OCI-LY1 (cell line): ENCODE data around the gene NISCH.

Experiments
- EZH2 ChIP-seq: fragments of 200-600 bp; sonication (generic), shearing (Covaris generic); IDR thresholded peaks from 2 replicates; pipeline ENCODE4 v1.8.0; 2017; ENCODE audit warnings: borderline replicate concordance, mixed run types, mild to moderate bottlenecking, antibody characterized with exemption, low read length, moderate library complexity, mixed read lengths
- TF ChIP-seq, protein P1 (sequence below): fragments of 200-600 bp; sonication (generic), shearing (Covaris generic); IDR thresholded peaks from 2 replicates; pipeline ENCODE4 v1.5.1; 2017; ENCODE audit warnings: mild to moderate bottlenecking, antibody characterized with exemption, low read length, moderate library complexity, mixed read lengths

DNA sequence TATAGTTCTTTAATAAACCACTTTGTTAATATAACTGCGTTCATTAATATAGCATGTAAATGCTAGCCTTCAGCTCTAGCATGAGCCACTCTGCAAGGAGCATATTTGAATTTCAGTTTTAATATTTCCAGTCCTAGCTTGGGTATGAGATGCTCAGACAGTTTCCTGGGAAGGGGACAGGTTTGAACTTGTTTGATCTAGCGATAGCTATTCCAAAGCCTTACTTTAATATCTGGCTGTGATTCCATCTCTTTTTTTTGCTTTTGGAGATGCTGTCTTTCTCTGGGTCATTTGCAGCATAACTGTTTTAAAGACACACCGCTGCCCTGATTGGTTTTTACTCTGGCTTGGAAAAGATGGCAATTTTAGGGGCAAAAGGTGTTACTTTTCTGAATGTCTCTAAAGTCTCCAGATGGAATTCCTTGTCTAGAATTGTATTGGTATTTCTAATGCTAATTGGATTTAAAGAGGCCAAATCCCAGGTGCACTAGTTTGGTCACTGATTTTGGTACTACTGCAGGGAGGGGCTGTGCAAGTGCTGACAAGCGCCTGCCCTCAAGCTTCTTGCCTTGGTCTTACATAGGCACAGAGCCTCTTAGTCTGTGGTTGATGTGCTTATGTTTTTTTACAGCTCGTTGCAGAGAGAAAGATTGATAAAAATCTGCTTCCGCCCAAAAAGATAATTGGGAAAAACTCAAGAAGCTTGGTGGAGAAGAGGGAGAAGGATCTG is 2.8 kb downstream of the NISCH start:
- TF ChIP-seq, protein P1, sequence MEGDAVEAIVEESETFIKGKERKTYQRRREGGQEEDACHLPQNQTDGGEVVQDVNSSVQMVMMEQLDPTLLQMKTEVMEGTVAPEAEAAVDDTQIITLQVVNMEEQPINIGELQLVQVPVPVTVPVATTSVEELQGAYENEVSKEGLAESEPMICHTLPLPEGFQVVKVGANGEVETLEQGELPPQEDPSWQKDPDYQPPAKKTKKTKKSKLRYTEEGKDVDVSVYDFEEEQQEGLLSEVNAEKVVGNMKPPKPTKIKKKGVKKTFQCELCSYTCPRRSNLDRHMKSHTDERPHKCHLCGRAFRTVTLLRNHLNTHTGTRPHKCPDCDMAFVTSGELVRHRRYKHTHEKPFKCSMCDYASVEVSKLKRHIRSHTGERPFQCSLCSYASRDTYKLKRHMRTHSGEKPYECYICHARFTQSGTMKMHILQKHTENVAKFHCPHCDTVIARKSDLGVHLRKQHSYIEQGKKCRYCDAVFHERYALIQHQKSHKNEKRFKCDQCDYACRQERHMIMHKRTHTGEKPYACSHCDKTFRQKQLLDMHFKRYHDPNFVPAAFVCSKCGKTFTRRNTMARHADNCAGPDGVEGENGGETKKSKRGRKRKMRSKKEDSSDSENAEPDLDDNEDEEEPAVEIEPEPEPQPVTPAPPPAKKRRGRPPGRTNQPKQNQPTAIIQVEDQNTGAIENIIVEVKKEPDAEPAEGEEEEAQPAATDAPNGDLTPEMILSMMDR = no peak
- TF ChIP-seq EZH2 = no peak
